Left kidney (tissue), 2 donors: ENCODE data around the gene HOXB7. TPM values are rescaled to one million over a fixed set of nuclear protein-coding genes. Genes with fewer than 3 reads are reported as not detected.

ENCODE experiments used
- DNase-seq: peaks from one replicate; pipeline ENCODE4 v3.0.0-alpha.2; 2013
- polyA plus RNA-seq: library from polyadenylated mRNA; unstranded; fragments of 120-200 nt; gene quantifications from one replicate; pipeline ENCODE4 v1.2.1, GENCODE V29; 2013; ENCODE audit not compliant: insufficient read length

HOXB7 gene
- polyA plus RNA-seq, 1 donor = 39.8 TPM

DNA sequence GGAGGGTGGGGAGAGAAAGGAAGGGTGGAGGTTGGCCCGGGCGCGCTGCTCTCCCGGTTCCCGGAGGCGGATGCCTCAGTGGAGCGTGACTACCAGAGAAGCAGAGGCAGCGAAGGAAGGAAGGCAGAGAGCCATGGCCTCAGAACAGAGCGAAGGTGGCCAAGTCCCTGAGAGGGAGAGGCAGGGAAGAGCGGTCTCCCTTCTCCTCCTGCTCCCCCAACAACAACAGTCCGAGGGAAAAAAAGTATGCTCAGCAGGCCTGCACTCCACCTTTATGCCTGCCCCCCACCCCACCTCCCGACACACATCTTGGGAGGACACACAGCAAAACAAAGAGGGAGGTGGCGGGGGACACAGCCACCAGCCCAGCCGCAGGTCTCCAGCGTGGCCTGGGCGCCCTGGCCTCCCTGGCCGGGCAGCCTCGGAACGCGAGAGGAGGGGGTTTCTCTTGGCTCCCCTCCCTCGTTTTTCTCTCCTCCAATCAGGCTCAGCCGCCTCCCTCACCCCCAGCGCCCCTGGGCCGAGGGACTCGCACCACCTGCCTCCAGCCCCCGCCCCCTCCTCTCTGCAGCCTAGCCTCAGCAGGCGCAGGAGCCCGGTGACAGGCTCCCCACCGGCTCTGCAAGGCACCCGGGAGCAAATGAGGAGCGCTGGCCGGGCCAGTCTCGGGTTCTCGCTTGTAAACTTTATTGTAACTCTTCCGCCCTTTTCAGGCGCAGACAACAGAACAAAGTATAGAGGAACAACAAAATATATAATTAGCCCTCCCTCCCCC, 1.1 kb upstream of the HOXB7 start:
- DNase-seq = no peak

DNA sequence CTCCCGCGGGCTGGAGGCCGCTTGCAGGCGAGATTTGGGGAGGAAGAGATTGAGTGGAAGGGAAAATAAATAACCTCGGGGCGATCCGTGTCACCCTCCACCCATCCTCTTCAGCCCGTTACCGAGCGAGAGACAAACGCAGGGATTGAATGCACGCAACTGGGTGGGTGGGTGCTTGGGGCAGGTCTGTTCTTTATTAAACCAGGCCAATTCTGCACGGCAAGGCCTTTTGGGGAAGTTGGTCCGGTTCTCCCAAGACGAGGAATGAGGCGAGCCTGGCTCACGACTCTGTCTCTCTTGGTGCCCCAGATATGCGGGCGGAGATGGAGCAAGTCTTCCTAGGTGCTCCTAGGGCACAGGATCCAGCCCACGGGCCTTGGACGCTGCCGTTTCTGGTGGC, 396 bp upstream of the HOXB7 start:
- DNase-seq = no peak

DNA sequence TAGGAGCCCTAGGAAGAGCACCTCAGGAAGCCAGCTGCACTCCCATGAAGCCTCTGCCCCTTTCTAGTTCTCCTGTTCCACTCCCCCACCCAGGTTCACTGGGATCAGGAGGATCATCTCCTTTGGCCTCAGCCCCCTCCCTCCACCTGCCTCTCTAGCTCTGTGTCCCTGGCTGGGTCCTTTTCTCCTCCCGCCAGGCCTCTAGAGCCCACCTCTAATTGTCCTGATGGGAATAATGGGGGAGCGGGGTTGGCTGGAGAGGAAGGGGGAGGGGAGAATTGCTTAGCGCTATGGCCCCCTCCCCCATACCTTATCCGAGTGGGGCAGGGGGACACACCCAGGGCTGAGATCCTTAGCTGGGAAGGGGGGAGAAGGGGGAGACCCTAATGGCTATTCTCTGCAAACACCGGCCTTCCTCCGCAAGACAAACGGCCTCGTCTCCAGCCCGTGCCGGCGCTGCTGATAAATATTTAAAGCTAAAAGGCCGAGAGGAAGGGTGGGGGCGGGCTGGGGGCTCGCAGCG, 997 bp downstream of the HOXB7 start:
- DNase-seq = no peak

DNA sequence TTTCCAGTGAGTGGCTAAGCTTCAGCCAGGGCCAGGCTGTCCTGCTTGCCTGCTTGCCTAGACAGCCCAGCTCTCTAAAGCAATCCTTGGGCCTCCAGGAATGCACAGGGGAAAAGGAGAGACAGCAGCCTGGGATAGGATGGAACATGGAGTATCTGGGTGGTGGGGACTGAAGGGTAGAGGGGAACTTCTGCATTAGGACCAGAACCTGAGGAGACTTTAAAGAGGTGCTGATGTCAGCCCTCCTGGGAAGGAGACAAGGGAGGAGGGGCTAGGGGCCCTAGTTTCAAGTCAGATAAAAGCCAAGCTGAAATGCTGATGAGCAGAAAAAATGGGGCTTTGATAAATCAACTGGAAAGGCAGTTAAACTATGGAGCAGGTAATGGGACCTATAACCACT, 1.8 kb downstream of the HOXB7 start:
- no peak for DNase-seq

DNA sequence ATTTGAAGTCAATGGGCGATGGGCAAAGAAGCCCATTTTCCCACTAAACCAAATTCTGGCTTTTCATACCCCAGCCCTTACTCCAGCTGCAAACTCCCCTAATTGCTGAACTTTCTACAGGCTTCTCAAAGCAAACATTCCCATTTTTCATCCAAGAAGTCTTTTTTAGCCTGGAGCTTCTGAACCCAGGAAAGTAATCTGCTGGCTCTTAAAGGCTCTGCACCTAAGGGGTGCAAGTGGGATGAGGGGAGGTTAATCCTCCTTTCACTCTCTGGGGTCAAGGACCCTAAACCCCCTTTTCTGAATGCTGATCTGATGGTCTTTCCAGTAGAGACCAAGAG, 2.4 kb downstream of the HOXB7 start:
- no peak for DNase-seq

DNA sequence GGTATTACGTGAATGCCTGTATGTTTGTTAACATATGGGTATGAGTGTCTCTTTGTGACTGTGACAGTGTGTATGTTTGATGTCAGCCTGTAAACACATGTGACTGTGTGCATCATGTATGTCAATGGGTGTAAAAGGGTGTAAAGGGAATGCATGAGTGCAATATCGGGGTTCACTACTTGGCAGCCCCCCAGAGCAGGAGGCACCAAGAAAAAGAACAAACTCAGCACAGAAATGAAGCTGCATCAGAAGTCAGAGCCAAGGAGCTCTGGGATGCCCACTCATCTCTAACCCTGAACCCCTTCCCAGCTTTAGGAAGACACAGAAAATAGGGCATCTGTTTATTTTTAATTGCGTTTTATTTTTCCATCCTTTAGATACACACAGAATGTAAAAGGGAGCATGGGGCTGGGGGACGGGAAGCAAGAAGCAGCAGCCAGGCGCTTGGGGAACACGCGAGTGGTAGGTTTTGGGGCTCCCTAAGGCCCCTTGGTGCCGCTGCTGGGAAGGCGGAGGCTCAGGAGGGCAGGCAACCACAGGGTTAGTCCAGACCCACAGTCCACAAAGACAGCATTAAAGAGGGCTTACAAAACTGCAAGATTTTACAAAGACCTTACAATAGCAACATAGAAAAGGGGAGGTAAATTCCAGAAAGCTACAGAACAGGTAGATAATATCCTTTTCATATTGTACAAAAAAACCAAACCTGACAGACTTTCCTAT, 3.8 kb downstream of the HOXB7 start:
- DNase-seq = no peak

DNA sequence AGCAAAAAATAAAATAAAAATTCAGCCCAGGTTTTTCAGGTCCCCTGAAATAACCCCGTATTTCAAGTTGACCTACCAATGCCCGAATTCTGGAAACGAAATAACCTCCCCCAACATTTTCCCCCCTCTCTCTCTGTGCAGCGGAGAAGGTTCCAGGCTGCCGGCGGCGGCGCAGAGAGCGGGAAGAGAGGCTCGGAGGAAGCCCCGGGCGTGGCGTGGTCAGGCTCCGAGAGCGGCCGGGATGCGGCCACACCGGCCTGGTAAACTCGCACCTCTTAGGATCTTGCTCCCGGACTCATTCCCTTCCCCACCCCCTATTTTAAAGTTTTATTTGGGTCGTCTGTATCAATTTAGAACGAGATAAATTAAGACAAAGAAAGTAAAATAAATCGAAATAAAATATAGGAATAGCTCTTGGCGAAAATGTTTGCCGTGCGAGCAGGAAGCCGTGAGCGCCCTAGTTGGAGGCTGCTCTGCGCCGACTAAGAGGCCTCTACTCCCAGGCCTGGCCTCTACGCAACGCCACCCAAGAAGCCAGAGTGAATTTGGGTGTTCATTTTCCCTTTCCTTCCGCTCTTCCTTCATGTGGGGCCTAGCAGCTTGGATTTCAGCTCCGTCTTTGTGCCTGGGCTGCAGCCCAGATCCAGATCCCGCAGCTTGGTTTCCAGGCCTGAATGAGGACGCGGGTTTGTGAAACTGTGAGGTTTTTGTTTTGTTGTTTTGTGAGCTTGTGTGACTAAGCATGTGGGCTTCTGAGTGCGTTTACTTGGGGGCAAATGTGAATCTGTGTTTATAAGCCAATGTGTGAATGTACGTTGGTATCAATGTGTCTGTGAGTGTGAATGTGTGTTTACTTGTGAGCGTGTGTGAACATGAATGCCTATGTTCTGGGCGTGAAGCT, 4.6 kb downstream of the HOXB7 start:
- DNase-seq = no peak

DNA sequence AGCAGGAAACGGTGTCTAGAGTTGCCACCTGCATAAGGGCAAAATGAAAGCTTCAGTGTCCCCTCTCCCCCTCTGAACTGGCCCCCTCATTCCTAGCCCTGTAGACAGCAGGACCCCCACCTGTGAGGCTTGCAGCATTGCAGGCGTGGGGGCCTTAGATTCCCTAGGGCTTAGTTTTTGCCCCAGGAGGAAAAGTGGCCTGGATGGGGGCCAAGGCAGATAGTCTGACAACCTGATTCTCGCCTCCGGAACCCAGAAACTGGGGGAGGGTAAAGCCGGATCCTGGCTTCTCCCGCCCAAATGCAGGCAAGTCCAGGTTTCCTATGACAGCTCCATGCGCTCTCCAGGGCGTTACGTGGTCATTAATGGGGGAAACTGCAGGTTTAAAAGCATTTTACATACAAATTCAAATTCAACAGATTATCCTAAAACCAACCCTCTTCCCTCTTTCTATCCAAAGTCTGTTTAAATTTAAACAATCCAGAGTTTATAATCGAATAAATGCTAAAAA, 5.4 kb downstream of the HOXB7 start:
- DNase-seq = no peak

DNA sequence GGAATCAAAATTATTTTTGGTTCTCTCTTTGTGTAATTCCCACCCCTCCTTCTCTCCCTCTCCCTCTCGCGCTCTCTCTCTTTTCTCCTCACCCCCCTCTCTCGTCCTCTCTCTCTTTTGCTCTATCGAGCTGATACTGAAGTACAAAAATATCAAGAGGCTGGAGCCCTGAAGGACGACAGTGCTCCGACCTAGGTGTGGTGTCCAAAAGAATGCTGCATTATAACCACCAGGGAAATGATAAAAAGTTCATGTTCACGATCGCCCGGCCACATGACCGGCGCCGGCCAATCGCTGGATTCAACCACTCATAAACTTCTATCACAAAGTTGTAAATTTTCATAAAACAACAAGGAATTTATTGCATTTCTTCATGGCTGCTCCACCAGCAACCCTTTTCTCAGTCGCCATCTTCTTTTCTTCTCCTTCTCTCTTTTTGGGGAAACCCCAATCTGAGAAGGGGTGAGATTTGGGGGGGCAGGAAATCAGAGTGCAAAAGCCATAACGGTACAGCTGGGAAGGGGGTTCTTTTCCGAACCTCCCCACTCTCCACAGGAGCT, 6.0 kb downstream of the HOXB7 start, which contains the start of gene HOXB6:
Gene HOXB6, minus strand, starts transcription at position 217 of the 560 bp plus-strand sequence. CDS start 6,836 bp downstream, outside the sequence.
- DNase-seq = peak; percentile 89

DNA sequence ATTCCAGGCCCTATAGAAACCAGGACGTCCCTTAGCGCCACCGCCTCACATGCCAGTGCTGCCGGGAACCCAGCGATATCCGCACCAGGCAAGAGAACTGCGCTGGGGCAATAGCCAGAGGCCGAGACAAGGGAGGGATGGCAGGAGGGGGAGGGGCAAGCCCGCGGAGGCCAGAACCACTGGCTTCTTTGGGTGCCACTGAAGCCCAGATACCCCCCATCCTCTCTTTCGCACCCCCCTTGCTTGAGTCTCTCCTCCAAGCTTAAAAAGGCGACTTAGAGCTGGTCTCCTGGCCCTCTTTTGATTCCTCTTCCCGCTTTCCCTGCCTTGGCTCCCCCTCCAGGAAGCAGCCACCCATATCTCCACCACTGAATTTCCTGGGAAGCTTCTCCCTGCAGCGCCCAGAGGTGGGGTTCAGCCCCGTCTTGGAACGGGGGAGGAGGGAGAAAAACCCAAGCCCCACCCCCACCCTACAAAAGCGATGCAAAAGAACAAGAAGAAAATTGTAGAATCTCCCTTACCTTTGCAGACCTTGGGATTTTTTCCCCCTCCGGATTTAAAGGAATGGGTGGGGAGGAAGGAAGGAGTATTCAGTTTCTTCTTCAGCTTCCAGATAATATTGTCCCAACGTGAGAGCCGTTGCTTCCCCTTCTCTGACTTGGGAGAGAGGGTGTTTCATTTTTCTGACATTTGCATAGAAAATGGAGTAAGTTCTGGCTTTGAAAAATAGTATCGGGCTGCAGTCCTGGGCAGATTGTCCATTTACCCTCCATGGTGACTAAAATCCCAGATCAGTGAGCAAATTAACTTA, 6.7 kb downstream of the HOXB7 start:
- DNase-seq = no peak

DNA sequence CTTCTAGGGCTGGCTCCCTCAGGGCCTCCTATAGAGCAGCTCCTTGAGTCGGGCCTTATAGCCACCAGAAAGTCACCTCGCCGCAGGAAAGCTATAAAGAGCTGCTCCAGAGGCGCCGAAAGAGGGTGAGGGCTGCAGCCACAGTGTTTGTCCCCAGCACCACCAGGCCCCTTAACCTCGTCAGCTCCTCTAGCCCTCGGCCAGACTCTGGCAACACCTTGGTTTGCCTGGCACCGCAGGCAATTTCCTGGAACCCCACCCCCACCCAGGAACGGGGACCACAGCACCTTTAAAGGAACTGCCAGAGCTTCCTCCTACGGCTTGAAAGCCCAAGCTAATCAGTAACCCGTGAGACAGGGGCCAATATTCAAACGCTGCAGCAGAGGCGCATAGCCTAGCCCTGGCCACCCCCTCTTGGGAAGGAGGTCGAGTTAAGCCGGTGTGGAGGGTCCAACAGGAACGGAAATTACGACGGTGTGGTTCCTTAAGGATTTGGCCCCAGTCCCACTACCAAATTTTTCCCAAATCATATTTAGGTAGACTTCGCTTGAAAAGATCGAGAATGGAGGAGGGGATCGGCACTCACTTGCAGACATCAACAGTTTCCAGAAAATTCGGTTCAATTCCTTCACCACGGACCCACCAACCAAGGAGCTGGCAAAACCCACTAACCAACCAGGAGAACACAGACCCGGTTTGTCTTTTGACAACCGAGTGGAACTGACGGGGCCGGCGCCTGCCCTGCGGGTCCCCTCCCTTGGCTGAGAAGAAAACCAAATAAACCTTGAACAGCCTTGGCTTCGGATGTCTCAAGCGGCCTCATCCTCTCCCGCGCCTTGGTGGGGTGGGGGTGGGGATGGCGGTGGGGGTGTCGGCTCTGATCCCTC, 9.0 kb downstream of the HOXB7 start:
- no peak for DNase-seq

DNA sequence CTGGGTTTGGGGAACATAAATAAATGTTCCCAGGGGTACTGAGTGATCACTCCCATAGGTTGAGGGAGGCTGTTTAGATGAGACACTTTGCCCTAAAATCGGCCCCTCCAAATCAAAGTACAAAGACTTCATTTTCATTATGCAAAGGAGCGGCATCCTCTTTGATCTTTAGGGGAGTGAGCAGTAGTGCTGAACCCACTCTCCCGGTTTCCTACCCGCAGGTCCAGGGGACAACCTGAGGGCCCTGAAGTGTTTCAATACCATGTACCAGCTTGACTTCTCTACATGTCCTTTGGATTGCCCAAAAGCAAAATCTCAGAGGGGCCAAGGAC, 9.6 kb downstream of the HOXB7 start:
- DNase-seq = no peak

DNA sequence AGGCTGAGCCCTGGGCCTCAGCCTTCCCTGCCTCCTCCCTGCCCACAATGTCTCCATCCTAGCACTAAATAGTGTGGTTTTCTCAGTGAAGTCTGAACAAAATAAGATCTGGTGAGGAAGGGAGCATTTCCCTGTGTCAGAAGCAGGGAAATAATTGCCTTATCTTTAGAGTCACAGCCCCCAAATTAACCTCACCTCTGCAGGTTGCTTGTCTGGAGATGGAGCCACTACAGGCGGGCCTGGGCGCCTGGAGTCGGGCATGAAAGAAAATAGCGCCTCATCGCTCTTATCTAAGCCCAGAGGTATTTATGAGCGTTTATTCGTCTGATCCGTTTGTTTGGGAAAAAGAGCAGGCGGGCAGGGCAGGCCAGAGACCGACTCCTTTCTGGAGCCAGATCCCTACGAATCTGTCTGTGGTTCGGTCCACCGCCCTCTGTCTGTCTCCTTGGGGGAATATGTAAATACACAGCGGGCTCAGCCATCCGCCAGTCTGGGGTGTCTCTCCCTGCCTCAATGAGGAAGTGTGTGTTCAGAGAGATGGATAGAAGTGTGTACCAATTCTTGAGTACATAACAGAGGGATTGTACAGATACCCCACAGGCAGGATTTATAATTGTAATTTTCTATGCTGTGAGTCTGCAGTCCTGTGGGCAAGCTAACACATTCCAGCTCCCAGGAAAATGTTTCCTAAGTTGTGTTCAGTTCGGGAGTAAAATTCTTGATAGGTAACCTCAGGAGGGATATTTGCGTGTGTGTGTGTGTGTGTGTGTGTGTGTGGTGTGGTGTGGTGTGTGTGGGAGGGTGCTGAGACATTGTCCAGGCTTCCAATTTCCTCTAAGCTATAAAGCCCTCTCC, 10.3 kb downstream of the HOXB7 start:
- no peak for DNase-seq

DNA sequence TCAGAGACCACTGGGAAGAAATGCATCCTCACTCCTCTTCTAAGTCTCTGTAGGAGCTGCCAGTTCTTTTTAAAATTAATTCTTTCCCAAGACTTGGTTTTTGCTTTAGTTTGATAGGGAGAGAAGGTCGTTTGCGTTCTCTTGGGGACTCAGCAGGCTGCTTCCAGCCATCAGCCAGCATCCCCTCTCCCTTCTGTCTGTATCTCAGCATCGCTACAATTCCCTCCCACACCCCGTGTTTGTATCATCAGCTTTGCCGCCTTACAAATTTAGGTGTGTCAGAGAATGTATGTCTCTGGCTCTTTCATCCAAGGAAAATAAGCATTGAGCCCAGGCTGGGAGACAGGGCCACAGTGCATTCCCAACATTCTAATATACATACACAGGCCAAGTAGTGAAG, 11.5 kb downstream of the HOXB7 start:
- no peak for DNase-seq

DNA sequence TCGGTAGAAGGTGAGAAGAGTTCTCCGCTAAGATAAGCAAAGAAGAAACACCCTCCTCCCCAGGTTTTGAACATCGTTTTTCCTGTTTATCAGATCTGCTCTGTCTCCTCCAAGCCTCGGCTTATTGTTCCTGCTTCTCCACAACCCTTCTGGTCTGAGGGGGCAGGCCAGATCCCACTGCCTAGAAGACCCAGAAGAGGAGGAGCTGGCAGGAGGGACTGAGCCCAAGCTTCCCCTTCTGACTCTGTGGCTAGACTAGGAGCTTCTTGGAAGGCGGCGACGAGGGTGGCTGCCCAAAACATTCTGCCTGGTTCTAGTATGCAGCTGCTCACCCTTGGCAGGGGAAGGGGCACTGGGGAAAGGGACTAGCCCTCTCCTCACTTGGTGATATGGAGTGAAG, 12.1 kb downstream of the HOXB7 start:
- DNase-seq = no peak

DNA sequence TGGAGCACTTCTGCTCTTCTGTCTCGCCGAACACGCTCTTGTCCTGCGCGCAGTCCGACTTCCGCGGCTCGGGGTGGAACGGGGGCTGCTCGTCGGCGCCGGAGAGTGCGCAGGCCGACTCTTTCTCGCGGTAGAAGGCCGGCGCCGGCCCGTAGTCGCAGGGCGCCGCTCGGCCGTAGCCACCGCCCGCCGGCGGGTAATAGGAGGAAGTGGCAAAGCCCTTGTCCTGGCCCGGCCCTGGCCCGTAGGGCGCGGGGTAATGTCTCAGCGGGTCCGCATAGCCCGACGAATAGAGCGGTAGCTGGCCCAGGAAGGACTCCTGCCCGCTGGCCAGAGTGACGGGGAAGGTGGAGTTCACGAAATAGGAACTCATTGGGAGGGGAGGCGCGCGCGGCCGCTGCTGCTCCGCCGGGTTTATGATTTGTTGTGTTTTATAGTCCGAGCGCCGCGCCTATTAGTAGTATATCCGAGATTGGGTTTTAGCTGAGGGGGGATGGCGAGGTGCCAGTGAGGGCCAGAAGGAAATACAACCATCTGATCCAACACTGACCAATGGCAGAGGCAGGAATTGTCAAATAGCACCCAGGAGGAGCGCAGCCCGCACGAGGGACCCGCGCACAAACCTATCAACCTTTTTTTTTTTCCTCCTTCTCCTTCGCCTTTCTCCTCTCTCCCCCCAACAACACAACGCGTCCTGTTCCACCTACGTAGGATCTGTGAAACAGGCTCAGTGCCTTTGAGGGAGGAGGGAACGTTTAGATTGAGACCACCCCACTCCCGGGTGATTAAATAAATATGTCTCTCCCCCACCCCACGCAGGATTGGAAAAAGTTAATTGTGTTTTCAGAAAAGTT, 12.8 kb downstream of the HOXB7 start:
- no peak for DNase-seq

DNA sequence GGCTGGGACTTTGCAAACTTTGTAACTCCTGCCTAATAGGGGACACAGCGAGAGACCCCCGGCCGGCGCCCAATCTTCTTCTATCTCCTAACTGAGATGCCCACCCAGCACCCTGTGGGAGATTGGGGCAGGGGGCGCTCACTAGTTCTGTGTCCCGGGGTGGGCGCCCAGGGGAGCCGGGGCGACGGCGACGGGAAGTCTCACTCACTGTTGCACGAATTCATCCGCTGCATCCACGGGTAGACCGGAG, 13.4 kb downstream of the HOXB7 start:
- DNase-seq = no peak

DNA sequence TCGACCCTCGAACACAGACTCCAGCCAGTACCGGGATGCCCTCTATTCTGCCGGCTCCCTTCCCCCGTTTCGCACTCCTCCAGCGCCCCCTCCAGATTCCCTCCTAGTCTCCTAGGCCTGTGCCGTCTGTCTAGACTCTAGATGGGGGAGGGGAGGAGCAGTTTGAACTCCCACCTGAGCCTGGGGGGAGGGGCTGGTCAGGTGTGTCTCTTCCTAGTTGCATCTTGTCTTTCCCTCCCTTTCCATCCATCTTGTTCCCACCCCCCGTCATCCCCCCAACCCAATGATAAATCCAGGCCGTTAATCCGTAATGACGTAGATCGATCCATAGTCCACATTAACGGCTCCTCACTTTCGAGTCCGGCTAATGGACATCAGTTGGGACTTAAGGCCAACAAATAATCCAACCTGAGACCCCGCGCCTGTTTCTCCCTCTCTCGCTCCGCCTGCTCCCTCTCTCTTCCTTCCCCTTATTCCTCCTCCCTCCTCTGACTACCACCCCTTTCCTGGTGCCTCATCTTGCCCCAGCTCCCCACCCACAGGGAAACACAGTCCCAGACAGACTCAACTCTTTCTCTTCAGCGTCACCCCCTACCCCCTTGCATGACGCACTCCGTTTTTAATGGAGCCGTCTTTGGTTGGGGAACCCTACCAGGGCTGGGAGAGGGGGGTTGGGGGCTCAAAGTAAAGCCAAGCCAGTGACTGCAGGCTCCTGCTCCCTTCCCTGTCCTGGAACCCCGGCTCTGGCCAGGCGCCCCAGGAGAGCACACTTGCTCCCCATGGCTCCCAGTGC, 13.9 kb downstream of the HOXB7 start:
- no peak for DNase-seq
